ENCODE results near the gene RC3H2. TPM values are rescaled to one million over a fixed set of nuclear protein-coding genes. Genes with fewer than 3 reads are reported as not detected.
"Not testable (repeated sequence)": the region's sequence is repeated elsewhere in the genome, so short reads cannot be mapped to it uniquely, and the experiment has no call there.

RC3H2 gene
- polyA plus RNA-seq, 6 donors from 2014 or later, result 26.5 to 39.1 (median 33.1) TPM

DNA sequence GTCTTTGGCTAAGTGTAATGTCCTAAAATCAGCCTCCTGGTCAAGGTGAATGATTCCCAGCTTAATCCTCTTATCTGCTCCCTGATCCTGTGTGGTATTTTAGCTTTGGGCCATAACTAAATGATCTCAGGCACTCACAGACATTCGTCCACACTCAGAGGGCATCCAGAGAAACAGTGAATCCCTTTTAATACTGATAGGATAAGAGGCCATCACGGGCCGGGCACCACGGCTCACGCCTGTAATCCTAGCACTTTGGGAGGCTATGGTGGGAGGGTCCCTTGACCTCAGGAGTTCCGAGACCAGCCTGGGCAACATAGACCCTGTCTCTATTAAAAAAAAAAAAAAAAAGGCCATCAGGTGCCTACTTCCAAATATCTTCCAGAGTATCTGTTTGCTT is 83.1 kb downstream of the RC3H2 start:
- H3K4me3 Mint-ChIP-seq, result no peak overlapping the region
- H3K27ac Mint-ChIP-seq, result peak overlapping the region in 3 of 6 donors; percentile 38 to 74 (median 54)
- H3K27me3 Mint-ChIP-seq, result no peaks in the 10 kb centered on the region
- no peak for DNase-seq
- ATAC-seq (ENCODE audit: low read depth in 2 of 2), result no peak
- peaks cover 3 to 8% of the 10 kb centered on the region in 2 donors for H3K36me3 Mint-ChIP-seq
- H3K4me1 Mint-ChIP-seq, result peaks cover 17 to 33% (median 31%) of the 10 kb centered on the region in 3 donors
- H3K9me3 Mint-ChIP-seq, result no peaks in the 10 kb centered on the region

GRCh38 chr9:122821278-122821943 is 83.7 kb downstream of the RC3H2 start:
- no peak for DNase-seq

GRCh38 chr9:122820490-122820845 is 84.7 kb downstream of the RC3H2 start:
- Mint-ChIP-seq H3K4me1 (peaks cover 16 to 34% (median 30%) of the 10 kb centered on the region in 3 donors), H3K27ac (peak overlapping the region in 2 of 6 donors; percentile 27 to 75), H3K4me3 (no peak overlapping the region), H3K27me3 (no peaks in the 10 kb centered on the region), H3K36me3 (peaks cover 3 to 8% of the 10 kb centered on the region in 2 donors), H3K9me3 (no peaks in the 10 kb centered on the region)
- no peak for DNase-seq
- no peak for ATAC-seq (ENCODE audit: low read depth in 2 of 2)

More at GRCh38 chr9:122821278-122821943, 83.7 kb downstream of the RC3H2 start:
- Mint-ChIP-seq H3K36me3 (peaks cover 3 to 8% of the 10 kb centered on the region in 2 donors), H3K27me3 (no peaks in the 10 kb centered on the region), H3K4me1 (peaks cover 14 to 33% (median 29%) of the 10 kb centered on the region in 3 donors), H3K27ac (peak overlapping the region in 5 of 6 donors; percentile 5 to 54 (median 51)), H3K4me3 (no peak overlapping the region), H3K9me3 (no peaks in the 10 kb centered on the region)
- ATAC-seq (ENCODE audit: low read depth in 2 of 2), result peak; percentile 70 to 75

DNA sequence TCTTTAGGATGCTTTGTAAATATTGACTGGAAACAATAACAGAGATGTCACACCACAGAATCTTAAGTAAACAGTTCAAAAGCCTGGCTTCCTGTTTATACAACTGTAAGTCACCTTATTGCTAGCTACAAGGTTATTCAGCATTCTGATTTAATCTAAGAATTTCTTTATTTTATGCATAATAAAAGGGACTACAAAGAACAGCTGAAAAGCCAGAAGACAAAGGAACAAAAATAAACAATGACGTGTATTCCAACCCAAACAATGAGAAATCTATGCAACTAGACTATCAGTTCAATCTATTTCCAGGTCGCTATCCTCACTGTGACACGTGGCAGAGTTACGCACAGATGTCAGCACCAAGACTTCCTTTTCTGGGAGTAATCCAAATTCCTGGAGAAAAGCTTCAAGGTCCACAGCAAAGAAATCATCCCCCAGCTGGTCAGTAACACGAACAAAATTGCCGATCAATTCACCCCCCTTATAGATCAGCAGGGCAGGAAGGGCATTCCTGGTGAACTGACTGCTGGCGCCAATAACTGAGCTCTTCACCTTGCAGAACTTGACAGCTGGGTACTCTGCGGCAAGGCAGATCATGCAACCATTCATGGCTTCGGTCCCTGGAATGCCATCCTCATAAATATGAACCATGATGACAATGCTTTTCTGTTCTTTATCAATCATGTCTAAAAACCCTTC is 85.2 kb downstream of the RC3H2 start:
- Mint-ChIP-seq H3K9me3 (no peaks in the 10 kb centered on the region), H3K4me1 (peaks cover 19 to 34% (median 34%) of the 10 kb centered on the region in 3 donors), H3K36me3 (peaks cover 3 to 8% of the 10 kb centered on the region in 2 donors), H3K4me3 (no peak overlapping the region), H3K27ac (peak overlapping the region in 4 of 6 donors; percentile 24 to 78 (median 51)), H3K27me3 (no peaks in the 10 kb centered on the region)
- ATAC-seq (ENCODE audit: low read depth in 2 of 2) (no peak), DNase-seq (no peak)

DNA sequence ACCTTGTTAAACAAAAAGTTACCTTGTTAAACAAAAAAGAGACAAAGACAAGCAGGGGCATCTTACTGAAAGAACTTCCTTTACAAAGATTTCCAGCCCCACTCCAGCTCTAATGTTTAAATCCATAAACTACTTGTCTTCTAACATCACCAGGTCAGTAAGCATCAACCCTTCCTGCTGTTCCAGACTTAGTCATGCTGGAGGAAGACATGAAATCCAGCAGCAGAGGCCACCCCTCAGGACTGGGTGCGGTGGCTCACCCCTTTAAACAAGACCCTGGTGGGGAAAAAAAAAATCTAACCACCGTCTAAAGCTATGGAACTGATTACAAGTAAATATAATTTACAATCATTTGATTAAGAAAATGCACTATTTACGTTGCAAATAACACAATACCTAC is 85.8 kb downstream of the RC3H2 start:
- H3K27me3 Mint-ChIP-seq, result no peaks in the 10 kb centered on the region
- no peak overlapping the region for H3K27ac Mint-ChIP-seq
- ATAC-seq (ENCODE audit: low read depth in 2 of 2) (no peak), DNase-seq (no peak)
- H3K9me3 Mint-ChIP-seq, result no peaks in the 10 kb centered on the region
- H3K4me3 Mint-ChIP-seq, result no peak overlapping the region
- peaks cover 3 to 8% of the 10 kb centered on the region in 2 donors for H3K36me3 Mint-ChIP-seq
- H3K4me1 Mint-ChIP-seq, result peaks cover 23 to 35% (median 34%) of the 10 kb centered on the region in 3 donors

DNA sequence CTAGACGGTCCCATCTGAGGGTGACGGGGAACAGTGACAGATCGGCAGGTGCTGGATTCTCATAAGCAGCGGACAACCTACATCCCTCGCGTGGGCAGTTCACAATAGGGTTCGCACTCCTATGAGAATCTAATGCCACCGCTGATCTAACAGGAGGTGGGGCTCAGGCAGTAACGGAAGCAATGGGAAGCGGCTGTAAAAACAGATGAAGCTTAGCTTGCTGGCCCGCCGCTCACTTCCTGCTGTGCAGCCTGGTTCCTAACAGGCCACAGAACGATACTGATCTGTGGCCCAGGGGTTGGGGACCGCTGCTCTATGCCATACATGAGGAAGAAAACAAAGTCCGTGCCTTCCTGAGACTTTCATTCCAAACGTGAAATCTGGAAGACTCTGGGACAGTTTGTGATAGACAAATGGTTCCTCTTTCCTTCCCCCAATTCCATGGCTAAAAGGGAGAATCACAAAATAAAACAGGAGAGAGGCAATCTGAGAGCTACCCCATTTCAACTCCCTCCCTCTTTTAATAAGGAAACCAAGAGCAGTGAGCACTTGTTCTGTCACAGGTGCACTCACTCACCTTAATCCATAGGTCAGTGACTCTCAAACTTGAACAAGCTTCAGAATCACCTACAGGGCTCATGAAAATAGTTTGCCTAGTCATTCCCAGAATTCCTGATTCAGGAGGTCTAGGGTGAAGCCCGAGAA is 88.8 kb downstream of the RC3H2 start:
- Mint-ChIP-seq H3K27me3 (no peaks in the 10 kb centered on the region), H3K36me3 (peaks cover 0 to 8% of the 10 kb centered on the region in 2 donors), H3K9me3 (no peaks in the 10 kb centered on the region), H3K4me3 (peak overlapping the region; percentile 39 to 93 (median 73)), H3K4me1 (peaks cover 16 to 32% (median 25%) of the 10 kb centered on the region in 3 donors), H3K27ac (peak overlapping the region; percentile 42 to 88 (median 80))
- DNase-seq (no peak), ATAC-seq (ENCODE audit: low read depth in 2 of 2) (peak; percentile 83 to 85)

GRCh38 chr9:122815544-122815943 is 89.6 kb downstream of the RC3H2 start:
- DNase-seq (no peak), ATAC-seq (ENCODE audit: low read depth in 2 of 2) (no peak)
- Mint-ChIP-seq H3K9me3 (no peaks in the 10 kb centered on the region), H3K27me3 (no peaks in the 10 kb centered on the region), H3K4me1 (peaks cover 16 to 32% (median 25%) of the 10 kb centered on the region in 3 donors), H3K4me3 (peak overlapping the region in 6 of 8 donors; percentile 61 to 93 (median 73)), H3K27ac (peak overlapping the region in 4 of 6 donors; percentile 60 to 80 (median 64)), H3K36me3 (peaks cover 0 to 6% of the 10 kb centered on the region in 2 donors)

DNA sequence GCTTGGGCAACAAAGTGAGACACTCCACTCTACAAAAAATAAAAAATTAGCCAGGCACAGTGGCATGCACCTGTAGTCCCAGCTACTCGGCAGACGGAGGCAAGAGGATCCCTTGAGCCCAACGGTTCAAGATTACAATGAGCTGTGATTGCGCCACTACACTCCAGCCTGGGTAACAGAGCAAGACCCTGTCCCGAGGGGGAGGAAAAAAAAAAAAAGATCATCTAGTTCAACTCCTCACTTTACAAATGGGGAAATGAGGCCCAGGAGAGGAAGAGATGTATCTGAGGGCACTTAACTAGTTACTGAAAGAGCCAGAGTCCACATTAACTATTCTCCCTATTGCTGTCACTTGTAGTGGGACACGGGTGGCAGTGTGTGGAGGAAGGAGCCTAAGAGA is 90.6 kb downstream of the RC3H2 start:
- ATAC-seq (ENCODE audit: low read depth in 2 of 2) (peak; percentile 46 to 60), DNase-seq (no peak)
- H3K4me1 Mint-ChIP-seq, result peaks cover 16 to 32% (median 25%) of the 10 kb centered on the region in 3 donors
- H3K36me3 Mint-ChIP-seq, result no peaks in the 10 kb centered on the region
- no peaks in the 10 kb centered on the region for H3K9me3 Mint-ChIP-seq
- no peaks in the 10 kb centered on the region for H3K27me3 Mint-ChIP-seq
- peak overlapping the region in 6 of 8 donors; percentile 20 to 81 (median 49) for H3K4me3 Mint-ChIP-seq
- peak overlapping the region in 4 of 6 donors; percentile 59 to 89 (median 83) for H3K27ac Mint-ChIP-seq

GRCh38 chr9:122812736-122813135 is 92.4 kb downstream of the RC3H2 start:
- Mint-ChIP-seq H3K4me3 (no peak overlapping the region), H3K9me3 (no peaks in the 10 kb centered on the region), H3K27ac (no peak overlapping the region), H3K27me3 (no peaks in the 10 kb centered on the region), H3K4me1 (peaks cover 16 to 30% (median 25%) of the 10 kb centered on the region in 3 donors), H3K36me3 (no peaks in the 10 kb centered on the region)
- ATAC-seq (ENCODE audit: low read depth in 2 of 2) (no peak), DNase-seq (no peak)

DNA sequence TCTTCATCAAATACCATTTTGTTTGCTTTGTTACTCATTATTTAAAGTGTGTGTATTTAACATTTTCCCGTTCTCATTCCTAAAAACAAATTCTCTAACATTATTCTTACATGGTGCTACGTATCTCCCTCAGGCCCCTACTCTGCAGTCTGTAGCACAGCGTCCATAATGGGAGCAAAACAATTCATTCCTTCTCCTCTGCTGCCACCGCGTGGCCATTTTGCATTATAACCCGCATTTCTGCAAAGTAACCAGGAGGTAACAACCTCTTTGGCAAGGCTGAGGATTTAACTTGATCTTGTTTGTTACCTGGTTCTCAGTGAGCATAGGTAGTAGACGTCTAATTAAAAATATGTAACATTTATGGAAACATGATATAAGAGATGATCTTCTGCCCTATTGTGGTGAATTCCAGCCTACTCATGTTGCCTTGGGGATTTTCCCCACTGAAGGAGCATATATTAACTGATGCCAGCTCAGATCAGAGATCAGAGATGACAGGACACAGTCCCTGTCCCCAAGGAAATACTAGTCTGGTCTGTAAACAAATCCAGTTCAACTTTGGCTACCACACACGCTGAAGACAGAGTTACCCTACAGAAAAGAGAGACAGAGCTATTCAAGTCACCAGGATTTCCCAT is 94.7 kb downstream of the RC3H2 start:
- H3K27ac Mint-ChIP-seq, result peak overlapping the region in 1 of 6 donors; percentile 40
- H3K36me3 Mint-ChIP-seq, result no peaks in the 10 kb centered on the region
- DNase-seq (peak; percentile 62), ATAC-seq (ENCODE audit: low read depth in 2 of 2) (peak; percentile 79 to 86)
- no peaks in the 10 kb centered on the region for H3K9me3 Mint-ChIP-seq
- no peak overlapping the region for H3K4me3 Mint-ChIP-seq
- no peaks in the 10 kb centered on the region for H3K27me3 Mint-ChIP-seq
- H3K4me1 Mint-ChIP-seq, result peaks cover 9 to 13% (median 11%) of the 10 kb centered on the region in 3 donors

DNA sequence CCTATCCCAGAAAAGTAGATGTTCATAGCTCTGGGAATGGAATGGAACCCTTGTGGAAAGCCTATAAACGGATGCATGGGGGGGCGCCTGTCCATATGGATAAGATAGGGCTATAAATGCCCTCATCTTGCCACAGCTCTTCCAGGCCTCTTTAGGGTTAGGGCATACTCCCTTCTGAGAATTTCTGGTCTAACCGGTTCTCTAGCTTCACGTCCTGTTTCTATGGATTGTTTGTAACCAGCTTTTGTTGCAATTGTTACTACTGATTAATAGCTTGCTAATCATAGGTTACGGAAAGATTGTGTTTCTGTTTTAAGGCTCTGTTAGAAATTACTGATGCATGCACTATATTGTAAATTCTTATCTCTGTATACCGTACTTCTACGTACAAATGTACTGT is 95.9 kb downstream of the RC3H2 start:
- H3K27me3 Mint-ChIP-seq; H3K4me3 Mint-ChIP-seq; H3K36me3 Mint-ChIP-seq; H3K9me3 Mint-ChIP-seq; H3K27ac Mint-ChIP-seq; H3K4me1 Mint-ChIP-seq; DNase-seq; ATAC-seq (ENCODE audit: low read depth in 2 of 2): not testable (repeated sequence)

DNA sequence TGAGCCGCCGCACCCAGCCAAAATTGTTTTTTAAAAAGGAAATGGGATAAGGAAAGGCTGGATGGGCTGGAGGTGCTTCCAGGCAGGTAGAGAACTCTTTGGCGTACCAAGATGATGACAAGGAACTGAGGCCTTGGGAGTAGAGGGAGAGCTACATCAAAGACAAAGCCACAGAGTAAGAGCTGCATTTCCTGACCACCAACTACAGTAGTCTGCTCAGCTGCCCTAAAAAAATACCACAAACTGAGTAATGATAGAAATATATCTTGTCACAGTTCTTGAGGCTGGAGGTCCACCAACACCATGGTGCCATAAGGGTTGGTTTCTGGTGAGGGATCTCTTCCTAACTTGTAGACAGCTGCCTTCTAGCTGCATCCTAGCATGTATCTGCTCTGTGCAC is 97.0 kb downstream of the RC3H2 start:
- no peak for ATAC-seq (ENCODE audit: low read depth in 2 of 2)
- no peaks in the 10 kb centered on the region for H3K4me1 Mint-ChIP-seq
- no peak overlapping the region for H3K27ac Mint-ChIP-seq
- no peak overlapping the region for H3K4me3 Mint-ChIP-seq
- no peak for DNase-seq
- H3K27me3 Mint-ChIP-seq, result no peaks in the 10 kb centered on the region
- no peaks in the 10 kb centered on the region for H3K36me3 Mint-ChIP-seq
- no peaks in the 10 kb centered on the region for H3K9me3 Mint-ChIP-seq

GRCh38 chr9:122807271-122807900 is 97.8 kb downstream of the RC3H2 start:
- ATAC-seq (ENCODE audit: low read depth in 2 of 2) (no peak), DNase-seq (no peak)
- H3K4me1 Mint-ChIP-seq, result no peaks in the 10 kb centered on the region
- H3K9me3 Mint-ChIP-seq, result no peaks in the 10 kb centered on the region
- no peak overlapping the region for H3K27ac Mint-ChIP-seq
- H3K4me3 Mint-ChIP-seq, result no peak overlapping the region
- H3K27me3 Mint-ChIP-seq, result no peaks in the 10 kb centered on the region
- H3K36me3 Mint-ChIP-seq, result no peaks in the 10 kb centered on the region
